ENCODE measurements around the gene SMKR1. TPM values are rescaled to one million over a fixed set of nuclear protein-coding genes. Genes with fewer than 3 reads are reported as not detected.
A peak's percentile ranks its signal among the peaks of the same experiment; 100 is the strongest.

Gene SMKR1
- total and polyA plus RNA-seq, 12 donors = 0.28 TPM; not detected in 11

DNA sequence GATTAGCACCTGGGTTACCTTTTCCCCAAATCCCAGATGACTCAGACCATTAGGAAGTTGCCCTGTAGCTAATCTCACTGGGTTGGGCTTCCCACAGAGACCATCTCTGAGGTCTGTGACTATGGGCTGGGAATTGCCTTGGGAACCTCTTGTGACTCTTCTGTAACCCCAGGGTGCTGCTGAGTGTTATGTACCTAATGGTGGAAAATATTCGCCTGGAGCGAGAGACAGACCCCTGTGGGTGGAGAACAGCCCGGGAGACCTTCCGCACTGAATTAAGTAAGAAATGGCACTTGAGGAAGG lies 48.1 kb upstream of the SMKR1 start:
- ATAC-seq (peak in 3 of 8 donors; percentile 9 to 35 (median 15)), DNase-seq (no peak)
- intact Hi-C loops (cut with DNase I) = no loop called here
- H3K27me3 ChIP-seq = no peaks in the 10 kb centered on the region
- TF ChIP-seq, protein P1, sequence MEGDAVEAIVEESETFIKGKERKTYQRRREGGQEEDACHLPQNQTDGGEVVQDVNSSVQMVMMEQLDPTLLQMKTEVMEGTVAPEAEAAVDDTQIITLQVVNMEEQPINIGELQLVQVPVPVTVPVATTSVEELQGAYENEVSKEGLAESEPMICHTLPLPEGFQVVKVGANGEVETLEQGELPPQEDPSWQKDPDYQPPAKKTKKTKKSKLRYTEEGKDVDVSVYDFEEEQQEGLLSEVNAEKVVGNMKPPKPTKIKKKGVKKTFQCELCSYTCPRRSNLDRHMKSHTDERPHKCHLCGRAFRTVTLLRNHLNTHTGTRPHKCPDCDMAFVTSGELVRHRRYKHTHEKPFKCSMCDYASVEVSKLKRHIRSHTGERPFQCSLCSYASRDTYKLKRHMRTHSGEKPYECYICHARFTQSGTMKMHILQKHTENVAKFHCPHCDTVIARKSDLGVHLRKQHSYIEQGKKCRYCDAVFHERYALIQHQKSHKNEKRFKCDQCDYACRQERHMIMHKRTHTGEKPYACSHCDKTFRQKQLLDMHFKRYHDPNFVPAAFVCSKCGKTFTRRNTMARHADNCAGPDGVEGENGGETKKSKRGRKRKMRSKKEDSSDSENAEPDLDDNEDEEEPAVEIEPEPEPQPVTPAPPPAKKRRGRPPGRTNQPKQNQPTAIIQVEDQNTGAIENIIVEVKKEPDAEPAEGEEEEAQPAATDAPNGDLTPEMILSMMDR (IDR thresholded peaks at IDR 0.05) = no peak
- H3K9me3 ChIP-seq = peaks cover 0 to 4% (median 0%) of the 10 kb centered on the region in 11 donors
- H3K4me1 ChIP-seq = peaks cover 3 to 26% (median 10%) of the 10 kb centered on the region in 9 donors
- WGBS, 2 donors = 48 to 70% methylated on average over 4 of the region's 4 CpGs
- peaks cover 0 to 32% (median 8%) of the 10 kb centered on the region in 9 donors for H3K36me3 ChIP-seq
- H3K4me3 ChIP-seq = no peak overlapping the region
- H3K27ac ChIP-seq = peak overlapping the region in 7 of 10 donors; percentile 16 to 55 (median 35)

DNA sequence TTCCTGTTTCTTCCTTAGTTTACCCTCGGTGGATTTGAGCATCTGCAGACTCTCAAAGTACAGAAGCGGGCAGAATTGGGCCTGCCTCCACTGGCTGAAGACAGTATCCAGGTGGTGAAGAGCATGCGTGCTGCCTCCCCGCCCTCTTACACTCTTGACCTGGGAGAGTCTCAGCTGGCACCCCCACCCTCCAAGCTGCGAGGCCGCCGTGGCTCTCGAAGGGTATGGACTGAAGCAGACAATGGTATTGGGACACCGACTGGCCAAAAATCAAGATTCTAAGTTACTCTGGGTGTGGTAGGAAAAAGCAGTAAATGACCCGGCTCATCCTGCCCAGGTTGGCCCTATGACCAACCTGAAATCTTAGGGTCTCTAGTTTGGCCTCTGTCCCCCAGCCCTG lies 45.9 kb upstream of the SMKR1 start:
- Histone ChIP-seq H3K4me3 (no peak overlapping the region), H3K27me3 (peaks cover 0 to 5% (median 0%) of the 10 kb centered on the region in 7 donors), H3K4me1 (peaks cover 3 to 26% (median 10%) of the 10 kb centered on the region in 9 donors), H3K36me3 (peaks cover 0 to 49% (median 20%) of the 10 kb centered on the region in 9 donors), H3K9me3 (no peaks in the 10 kb centered on the region), H3K27ac (no peak overlapping the region)
- intact Hi-C loops (cut with DNase I) = no loop called here
- TF ChIP-seq, protein P1 (IDR thresholded peaks at IDR 0.05) = no peak
- DNase-seq = no peak
- 92 to 93% methylated on average over 10 of the region's 10 CpGs for WGBS, 2 donors
- no peak for ATAC-seq

DNA sequence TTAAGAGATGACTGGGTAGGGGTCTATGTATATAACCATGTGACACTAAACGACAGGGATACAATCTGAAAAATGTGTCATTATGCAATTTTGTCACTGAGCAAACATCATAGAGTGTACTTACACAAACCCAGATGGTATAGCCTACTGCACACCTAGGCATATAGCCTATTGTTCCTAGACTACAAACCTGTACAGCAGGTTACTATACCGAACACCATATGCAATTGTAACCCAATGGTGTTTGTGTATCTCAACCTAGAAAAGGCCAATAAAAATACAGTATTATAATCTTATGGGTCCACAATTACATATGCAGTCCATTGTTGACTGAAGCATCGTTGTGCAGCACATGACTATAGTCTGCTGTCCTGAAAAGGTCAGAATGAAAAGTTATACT lies 45.2 kb upstream of the SMKR1 start:
- Histone ChIP-seq H3K9me3 (no peaks in the 10 kb centered on the region), H3K4me3 (no peak overlapping the region), H3K4me1 (peaks cover 3 to 25% (median 10%) of the 10 kb centered on the region in 9 donors), H3K27me3 (peaks cover 0 to 5% (median 0%) of the 10 kb centered on the region in 7 donors), H3K36me3 (peaks cover 0 to 49% (median 20%) of the 10 kb centered on the region in 9 donors), H3K27ac (no peak overlapping the region)
- no peak for DNase-seq
- no peak for ATAC-seq
- TF ChIP-seq, protein P1 (IDR thresholded peaks at IDR 0.05) = no peak
- intact Hi-C loops (cut with DNase I) = no loop called here
- WGBS, 2 donors = 66 to 84% methylated on average over 3 of the region's 3 CpGs

DNA sequence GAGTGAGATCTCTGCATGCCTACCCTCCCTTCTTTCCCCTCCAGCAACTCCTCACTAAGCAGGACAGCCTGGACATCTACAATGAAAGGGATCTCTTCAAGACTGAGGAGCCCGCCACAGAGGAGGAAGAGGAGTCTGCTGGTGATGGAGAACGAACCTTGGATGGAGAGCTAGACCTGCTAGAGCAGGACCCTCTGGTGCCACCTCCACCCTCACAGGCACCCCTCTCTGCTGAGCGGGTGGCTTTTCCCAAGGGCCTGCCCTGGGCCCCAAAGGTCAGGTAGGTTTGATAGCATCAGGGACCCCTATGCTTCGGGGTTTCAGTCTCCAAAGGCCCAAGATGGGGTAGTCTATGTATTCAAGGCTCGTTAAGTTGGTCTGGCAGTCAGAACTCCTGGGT lies 44.2 kb upstream of the SMKR1 start:
- no peak overlapping the region for H3K27ac ChIP-seq
- ATAC-seq (no peak), DNase-seq (no peak)
- TF ChIP-seq, protein P1 (IDR thresholded peaks at IDR 0.05) = no peak
- H3K27me3 ChIP-seq = peaks cover 0 to 5% (median 0%) of the 10 kb centered on the region in 7 donors
- peaks cover 5 to 15% (median 8%) of the 10 kb centered on the region in 9 donors for H3K4me1 ChIP-seq
- WGBS, 2 donors = 95 to 97% methylated on average over 5 of the region's 5 CpGs
- intact Hi-C loops (cut with DNase I) = no loop called here
- no peaks in the 10 kb centered on the region for H3K9me3 ChIP-seq
- H3K4me3 ChIP-seq = no peak overlapping the region
- H3K36me3 ChIP-seq = peaks cover 0 to 49% (median 20%) of the 10 kb centered on the region in 9 donors

All from heart right ventricle (tissue), 16 donors.